Dedifferentiated amniotic fluid mesenchymal stem cell (primary cell): Measurements from ENCODE around the gene FLT1.

Source experiments
- DNase-seq: peaks from one replicate; pipeline ENCODE4 v3.0.0-alpha.2; 2016; ENCODE audit errors: extremely low spot score

The FLT1 gene

DNA sequence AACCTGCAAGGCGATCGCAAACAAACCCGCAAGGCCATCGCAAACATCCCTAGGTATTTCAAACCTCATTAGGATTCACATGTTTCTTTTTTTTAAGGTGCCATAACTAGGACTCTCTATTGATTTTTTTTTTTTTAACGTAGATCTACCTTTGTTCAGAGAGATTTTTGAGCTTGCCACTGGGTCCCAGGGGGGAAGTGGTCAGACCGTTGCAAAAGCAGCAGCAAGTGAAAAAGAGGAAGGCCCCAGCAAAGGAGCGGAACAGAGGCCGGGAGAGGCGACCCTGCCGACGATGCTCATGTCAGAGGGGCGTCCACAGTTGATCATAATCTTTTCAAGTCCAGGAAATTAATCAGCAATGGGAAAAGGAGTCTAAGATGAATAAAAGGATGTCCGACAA, 32.7 kb upstream of the FLT1 start:
- DNase-seq, result no peak

DNA sequence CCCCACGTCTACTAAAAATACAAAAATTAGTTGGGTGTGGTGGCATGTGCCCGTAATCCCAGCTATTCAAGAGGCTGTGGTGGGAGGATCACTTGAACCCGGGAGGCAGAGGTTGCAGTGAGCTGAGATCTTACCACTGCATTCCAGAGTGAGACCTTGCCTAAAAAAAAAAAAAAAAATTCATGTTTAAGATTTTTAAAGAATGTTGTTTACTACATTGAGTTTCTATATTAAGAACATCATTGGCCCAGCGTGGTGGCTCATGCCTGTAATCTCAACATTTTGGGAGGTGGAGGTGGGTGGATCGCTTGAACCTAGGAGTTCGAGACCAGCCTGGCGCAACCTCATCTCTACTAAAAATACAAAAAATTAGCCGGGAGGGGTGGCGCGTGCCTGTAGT, 31.9 kb upstream of the FLT1 start:
- DNase-seq, result no peak

DNA sequence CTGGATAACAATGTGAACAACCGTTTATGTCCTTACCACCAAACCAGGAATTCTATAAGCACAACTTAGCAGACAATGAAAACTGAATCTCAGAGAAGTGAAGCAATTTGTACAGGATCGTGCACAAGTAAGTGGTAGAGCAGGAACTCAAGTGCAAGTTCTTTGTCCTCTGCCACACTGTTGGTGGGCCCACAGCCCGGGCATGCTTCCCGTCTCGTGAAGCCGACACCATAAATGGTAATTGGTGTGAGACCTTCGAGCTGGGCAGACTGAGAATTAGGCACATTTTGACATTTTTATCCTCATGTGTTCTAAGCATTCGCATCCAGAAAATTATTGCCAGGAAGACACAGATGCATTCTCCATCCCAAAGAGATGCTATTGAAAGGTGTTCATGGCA, 27.9 kb upstream of the FLT1 start:
- no peak for DNase-seq

DNA sequence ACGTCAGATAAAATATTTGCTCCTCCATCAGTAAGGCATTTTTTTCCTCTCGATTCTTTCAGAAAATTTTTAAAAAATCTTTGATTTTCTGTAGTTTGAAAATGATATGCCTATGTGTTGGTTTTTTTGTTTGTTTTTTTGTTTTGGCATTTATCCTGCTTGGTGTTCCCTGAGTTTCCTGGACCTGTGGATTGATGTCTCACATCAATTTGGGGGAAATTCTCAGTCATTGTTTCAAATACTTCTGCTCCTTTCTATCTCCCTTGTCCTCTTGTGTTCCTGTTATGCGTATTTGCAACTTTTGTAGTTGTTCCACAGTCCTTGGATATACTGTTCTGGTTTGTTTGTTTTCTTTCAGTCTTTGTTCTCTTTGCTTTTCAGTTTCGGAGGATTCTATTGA, 18.8 kb upstream of the FLT1 start:
- no peak for DNase-seq

DNA sequence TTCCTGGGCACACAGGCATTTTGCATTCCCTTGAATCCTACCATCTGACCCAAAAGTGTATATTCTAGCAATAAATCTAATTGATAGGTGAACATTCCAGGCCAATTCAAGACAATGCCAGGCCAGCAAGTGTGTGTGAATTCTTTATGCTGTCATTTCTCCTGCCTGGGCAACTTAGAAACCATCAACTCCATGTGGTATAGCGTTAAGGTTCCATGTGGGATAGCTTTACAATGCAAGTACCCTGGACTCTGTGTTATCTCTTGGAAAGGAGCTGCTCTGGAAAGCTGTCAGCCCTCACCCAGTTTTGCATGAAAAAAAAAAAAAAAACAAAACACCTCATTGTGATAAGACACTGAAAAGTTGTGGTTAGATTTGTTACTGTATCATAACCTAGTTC, 15.6 kb upstream of the FLT1 start:
- no peak for DNase-seq

DNA sequence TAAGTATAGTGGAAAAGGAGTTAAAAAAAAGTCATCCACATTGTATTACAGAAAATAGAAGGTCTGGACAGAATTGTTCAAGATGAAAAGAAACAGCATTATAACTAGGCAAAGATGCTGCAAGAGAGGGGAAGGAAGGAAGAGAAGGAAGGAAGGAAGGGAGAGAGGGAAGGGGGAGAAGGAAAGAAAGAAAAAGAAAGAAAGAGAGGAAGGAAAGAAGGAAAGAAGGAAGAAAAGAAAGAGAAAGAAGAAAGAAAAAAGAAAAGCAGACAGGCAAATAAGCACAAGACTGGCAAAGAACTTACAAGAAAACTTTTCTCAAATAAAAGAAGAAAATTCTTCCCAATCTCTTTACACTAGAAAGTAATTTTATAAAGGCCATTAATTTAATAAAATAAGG, 15.1 kb upstream of the FLT1 start:
- no peak for DNase-seq

DNA sequence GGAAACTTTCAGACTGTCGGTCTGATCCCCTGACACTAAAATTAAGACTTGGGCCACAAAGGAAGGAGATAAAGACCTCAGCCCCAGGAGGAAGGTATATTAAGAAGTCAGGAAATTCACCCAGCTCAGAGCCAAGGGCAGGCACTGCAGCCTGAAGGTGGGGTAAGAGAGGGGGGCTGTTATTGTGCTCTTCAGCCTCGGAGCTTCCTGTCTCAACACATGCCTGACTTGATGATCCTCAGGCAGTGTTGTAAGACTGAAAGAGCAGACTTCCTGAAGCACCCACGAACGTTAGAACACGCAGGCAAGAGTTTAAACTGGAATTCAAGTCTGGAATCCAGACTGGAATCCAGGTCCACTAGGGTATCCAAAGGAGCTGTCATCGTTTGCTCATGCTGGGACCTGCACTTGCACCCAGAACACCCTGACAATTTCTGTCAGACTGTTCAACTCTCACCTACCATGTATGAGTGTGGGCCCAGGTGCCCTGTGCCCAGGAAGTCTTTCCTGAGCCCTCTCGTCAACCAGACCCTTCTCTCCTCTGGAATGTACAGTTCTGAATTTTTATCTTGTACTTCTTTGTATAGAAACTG, 10.7 kb upstream of the FLT1 start:
- DNase-seq, result no peak

DNA sequence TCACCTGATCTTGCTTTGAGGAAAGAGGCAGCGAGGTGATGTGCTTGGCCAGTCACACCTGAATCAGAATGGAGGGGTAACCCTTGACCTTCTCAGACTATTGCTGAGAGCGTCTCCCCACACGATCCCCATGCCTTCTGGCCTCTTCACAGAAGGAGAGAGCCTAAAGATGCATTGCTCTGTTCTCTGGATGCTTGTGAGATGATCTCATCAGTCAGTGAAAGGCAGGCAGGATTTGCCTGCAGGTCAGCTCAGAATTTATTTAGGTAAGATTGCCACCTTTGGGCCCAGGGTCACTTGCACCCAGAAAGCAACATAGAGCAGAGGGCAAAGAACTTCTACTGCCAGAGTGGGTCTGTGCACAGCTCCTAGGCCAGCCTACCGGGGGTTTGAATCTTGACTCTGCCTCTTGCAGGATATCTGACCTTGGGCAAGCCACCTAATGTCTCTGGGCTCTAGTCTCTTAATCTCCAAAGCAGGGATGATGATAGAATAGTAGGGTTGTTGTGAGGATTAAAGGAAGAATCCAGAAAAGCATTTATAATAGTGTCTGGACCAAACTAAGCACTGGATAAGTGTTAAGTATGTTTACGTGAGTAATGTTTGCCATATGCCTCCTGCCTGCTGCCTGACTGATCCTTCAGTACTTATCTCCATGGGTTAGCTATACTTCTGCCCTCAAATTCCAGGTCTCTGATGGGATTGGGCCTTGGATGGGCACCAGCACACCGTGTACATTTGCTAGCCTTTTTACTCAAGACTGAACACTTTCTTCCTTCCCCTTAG, 8.4 kb upstream of the FLT1 start:
- DNase-seq, result no peak

DNA sequence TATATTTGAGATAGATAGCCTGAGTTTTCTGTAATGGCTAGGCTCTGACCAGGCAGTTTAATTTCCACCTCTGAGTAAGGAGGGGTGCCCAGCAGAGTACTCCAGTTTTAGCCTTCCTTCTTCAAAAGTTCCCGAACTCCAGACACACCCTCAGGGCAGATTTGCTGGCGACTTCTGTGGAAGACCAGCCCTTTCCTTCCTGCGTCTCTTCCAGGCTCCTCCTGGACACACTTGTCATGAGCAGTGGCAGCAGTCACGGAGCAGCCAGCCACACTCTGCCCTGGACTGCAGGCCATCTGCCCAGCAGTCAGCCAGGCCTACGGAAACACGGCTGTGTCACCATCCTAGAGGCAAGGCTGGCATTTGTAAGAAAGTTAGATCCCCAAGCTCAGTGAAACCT, 6.6 kb upstream of the FLT1 start:
- no peak for DNase-seq

DNA sequence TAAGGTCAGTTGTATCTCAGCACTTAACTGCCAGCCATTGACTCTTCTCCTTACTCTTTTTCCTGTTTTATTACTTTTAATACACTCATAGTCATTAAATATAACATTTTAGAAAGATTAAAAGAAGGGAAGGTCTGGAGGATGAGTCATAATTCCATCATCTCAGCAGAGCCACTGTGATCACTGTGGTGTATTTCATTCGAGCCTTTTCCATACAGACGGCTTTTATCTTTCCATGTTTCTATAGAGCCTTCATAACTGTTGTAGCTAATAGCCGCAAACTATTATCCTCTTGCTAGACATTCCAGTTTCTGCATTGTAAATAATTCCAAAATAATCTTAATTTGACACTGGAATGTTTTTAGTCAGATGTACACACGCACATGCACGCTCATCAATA, 4.7 kb upstream of the FLT1 start:
- no peak for DNase-seq

DNA sequence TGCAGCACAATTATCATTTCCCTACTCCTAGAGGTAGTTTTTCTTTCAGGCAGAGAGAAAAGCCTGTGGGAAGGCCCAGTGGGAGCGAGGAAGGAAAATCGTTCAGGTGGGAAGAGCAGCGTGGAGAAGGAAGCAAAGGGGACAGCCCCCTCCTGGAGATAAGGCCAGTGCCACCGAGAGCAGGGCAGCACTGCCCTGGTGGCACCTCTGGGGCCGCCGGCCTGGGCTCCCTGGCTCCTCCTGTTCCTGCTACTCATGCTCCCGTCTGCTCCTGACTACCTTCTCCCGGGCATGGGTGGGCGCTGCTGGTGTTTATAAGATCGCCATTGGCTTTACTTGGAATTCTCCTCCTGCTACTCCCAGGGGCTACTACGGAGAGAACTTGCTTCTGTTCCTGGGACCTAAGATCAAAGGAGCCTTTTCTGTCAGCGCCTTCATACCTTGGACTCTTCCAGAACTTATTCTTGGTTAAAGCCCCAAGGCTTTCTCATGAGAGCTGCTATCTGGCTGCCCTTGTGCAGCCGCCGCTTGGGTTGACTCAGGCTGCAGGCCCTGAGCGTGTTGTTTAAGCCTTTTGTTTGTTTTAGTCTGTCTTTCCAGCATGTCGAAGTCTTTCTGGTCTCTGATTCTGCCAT, 3.7 kb upstream of the FLT1 start:
- no peak for DNase-seq

DNA sequence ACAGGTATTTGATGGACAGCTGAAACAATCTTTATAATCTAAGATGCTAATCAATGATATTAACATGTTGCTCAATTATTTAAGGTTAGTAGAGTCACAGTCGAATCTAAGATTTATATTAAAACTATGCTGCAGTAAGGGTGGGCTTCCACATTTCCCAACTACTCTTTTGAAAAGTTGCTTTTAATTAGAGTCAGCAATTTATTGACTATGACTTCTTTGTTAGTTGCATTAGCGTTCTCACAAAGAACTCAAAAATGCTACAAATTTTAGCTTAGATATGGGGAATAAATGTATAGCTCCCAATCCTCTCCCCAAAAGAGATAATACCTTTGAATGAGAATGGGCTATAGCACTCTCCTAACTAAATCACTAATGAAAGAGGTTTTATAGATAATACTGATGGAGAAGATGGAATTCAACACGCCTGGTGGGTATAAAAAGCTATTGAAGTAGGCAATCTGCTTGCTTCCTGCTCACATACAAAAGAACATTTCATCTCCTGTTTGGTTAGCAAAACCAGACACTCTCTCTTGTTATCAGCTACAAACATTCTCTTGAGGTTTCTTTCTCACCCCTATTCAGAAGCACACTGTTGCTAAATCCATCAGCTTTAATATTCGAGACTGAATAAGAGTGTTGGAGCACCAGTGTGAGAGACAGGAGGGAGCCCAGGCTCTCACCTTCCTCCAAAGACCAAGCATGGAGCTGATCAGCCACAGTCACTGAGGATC, 2.4 kb upstream of the FLT1 start:
- no peak for DNase-seq

DNA sequence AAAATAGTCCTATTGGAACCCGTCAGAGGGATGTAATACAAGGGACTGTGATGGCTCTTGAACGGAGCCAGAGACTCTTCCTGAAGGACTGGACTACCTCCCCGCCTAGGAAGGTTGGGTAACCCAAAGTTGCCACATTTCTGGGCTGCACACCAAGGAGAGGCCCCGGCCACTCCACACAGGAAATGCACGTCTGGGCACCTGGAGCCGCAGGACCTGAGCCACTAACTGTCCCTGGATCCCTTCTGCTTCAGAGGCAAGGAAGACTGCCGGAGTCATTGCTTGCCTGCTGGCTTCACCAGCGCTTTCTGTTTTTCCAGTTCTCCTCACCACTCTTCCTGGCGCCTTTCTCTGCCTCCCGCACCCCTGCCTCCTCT, 1.2 kb upstream of the FLT1 start:
- no peak for DNase-seq

DNA sequence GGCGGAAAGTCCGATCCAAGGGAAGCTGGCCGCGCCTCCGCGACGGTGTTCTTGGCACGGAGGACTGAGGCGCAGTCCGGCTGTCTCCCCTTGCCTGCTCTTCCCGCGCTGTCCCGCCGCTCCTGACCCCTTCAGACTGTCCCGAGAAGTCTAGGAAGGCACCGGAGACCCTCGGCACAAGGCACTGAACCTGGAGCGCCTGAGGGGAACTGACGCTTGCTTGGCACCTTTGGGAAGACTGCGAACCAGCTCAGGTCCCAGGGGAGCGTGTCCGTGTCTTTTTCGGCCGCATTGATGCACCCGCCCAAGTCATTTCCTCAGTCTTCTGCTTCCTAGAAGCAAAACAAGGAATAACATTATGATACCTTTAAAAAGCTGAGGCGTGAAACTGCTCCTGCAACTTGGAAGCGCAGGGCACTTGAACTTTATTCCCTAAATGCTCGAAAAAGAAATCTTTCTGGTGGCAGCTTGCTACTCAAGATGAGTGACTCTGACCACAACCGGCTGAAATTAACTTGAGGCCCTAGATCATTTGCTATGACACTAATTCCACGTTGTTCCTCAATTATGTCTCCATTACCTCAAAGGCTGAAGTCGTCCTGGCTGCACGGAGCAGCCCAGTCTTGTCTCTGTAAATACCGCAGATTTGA, 735 bp upstream of the FLT1 start:
- DNase-seq, result no peak

DNA sequence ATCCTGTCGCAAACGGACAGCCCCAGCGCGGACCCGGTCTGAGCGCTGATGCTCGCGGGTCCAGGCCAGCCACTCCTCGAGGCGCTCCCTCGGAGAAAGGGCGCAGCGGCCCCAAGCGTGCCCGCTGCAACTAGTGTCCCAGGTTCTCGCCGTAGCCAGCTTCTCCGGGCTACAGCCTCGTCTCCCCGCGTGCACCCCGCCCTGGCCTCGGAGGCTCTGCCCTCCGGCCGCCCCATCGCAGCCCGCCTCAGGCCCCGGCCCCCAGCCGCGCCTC, 487 bp downstream of the FLT1 start:
- no peak for DNase-seq

DNA sequence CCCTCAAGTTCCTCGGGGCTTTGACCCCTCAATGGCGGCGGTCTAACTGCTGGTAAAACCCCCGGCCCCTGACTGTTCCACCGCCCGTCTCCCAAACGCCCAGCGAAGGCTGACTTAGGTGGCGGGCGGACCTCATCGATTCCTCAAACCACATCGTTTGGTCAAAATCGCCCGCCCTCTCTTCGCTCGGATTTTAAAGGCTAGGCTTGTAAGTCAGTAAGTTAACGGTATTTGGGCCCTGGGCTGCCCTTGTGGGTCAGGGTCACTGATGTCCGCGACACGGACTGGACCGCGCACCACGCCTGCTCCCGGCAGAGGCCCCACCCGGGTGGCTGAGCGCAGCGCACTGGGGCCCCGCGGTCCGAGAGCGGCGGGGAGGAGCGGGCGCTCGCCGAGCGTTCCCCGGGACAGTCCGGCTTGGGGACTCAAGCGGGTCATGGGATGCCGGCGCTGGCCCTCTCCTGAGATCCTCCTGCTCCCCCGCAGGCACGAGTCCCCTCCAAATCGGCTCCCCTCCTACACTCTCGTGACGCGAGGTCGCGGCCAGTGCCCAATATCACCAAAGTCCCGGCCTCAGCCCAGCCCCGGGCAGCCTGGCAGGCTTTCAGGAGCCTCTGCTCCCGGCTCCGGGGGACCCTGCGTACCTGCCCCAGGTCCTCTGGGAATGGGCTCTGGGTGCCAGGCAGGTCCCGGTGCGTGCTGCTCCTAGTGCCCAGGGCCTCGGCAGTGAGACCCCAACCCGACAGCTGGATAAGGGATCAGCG, 1.0 kb downstream of the FLT1 start:
- no peak for DNase-seq

DNA sequence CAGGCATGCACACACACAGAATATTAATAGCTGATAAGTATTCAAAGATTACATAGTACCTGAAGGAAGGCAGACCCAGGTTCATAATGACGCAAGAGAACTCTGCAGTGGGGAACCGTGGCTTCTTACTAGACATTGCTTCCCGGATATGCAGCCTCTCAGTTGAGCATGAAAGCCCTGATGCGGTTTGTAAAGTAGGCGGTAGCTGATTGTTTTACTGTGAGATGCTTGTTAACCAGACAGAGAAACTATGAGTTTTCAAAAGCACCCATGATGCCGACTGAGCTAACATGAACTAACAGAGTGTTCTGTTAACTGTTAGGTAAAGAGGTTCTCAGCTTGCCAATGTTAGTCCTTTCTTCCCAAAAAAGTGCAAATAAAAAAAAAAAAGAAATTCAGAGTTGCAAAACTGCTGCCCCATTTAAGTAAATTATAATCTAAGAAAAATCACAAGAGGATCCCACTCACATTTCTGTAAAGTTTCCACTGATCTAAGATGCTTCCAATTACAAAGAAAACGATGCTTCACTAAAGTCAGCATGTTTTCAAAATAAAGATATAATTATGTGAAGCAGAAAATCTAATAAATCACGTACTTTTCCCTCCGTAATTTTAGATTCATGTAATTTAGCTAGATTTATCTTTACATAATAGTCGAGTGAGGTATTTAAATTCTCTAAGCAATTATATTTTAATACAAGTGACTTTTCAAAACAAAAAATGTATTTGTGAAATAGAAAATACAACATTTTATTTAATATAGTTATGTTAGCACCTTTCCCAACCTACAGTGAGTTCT, 2.2 kb downstream of the FLT1 start:
- no peak for DNase-seq

DNA sequence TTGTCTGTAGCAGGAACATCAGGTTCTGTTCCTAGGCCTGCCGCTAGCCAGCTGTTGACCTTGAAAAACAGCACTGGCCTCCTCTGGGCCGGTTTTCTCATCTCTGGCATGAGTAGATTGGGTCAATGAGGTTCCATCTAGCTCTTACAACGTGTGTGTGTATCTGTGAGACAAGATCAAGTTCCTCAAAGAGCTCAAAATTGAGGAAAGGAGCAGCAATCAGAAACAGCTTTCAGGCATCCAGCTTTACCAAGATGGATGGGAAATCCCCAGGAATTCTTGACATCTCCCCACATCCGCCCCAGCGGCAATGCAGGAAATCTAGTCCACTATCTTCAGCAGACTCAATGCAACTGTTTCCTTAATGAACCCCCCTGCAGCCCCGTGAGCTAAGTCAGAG, 4.9 kb downstream of the FLT1 start:
- DNase-seq, result no peak

DNA sequence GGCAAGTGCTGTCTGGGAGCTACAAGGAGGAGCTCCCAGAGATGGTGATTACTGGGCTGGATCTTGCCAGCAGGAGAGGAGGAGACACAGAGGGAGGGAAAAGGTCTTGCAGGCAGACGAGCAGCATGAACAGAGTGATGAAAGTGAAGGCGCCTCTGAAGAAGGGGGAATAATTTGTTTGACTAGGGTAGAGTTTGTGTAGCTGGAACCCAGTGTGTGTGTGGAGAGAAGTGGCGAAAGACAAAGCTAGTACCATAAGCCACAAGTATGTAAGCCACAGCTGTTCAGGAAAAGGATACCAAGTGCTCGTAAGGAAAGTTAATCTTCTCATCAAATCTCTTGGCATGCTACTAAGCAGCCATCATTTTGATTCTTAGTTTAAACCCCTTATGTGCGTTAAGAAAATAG, 5.4 kb downstream of the FLT1 start:
- DNase-seq, result peak; percentile 52

DNA sequence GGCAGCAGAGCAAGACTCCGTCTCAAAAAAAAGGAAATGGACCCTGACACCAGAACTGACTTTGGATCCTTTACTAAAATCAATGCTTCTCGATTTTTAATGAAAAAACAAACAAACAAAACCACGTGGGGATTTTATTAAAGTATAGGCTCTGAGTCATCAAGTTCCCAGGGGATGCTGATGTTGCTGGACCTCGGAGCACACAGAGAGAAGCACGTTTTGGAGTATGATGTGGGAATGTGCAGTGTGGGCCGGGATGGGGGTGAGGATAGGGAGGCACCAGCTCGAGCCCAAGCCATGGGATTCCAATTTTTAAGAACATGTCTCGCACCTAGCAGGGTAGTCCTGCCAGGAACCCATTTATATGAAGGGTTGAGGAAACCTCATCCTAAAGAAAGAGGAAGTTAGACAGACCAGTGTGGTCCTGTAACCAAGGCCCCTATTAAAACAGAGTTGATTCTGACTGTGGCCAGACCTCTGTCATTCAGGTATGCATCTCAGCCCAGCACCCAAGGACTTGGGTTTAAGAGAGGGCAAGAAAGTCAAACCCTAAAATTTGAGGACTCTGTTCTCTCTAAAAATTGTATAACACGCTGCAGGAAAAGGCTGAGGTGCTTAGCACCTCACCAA, 6.4 kb downstream of the FLT1 start:
- no peak for DNase-seq
